HUES64 (cell line): ENCODE measurements around the gene MPST. TPM values are rescaled to one million over a fixed set of nuclear protein-coding genes. Genes with fewer than 3 reads are reported as not detected.
A peak's percentile ranks its signal among the peaks of the same experiment; 100 is the strongest.

Source experiments
- H3K27ac ChIP-seq: 2 replicates; pipeline ENCODE4 v1.7.0; 2013; ENCODE audit warnings: low read depth, low read length, inconsistent platforms
- H3K27me3 ChIP-seq: 2 replicates; pipeline ENCODE4 v1.6.1; 2013; ENCODE audit warnings: mild to moderate bottlenecking, low read length; ENCODE audit not compliant: insufficient read depth
- H3K36me3 ChIP-seq: 2 replicates; pipeline ENCODE4 v1.6.1; 2013; ENCODE audit warnings: mild to moderate bottlenecking, low read length; ENCODE audit not compliant: insufficient read depth
- H3K4me1 ChIP-seq: 2 replicates; pipeline ENCODE4 v1.6.1; 2013; ENCODE audit warnings: mild to moderate bottlenecking, low read length, moderate library complexity; ENCODE audit not compliant: insufficient read depth
- H3K4me3 ChIP-seq: 2 replicates; pipeline ENCODE4 v1.5.1; 2013; ENCODE audit warnings: mild to moderate bottlenecking, low read length, moderate library complexity
- H3K9ac ChIP-seq: 2 replicates; pipeline ENCODE4 v1.6.1; 2013; ENCODE audit warnings: mild to moderate bottlenecking, low read depth, low read length
- H3K9me3 ChIP-seq: 2 replicates; pipeline ENCODE4 v1.6.1; 2013; ENCODE audit warnings: low read depth, low read length; ENCODE audit not compliant: insufficient read depth
- WGBS: fragments of 150-250, 120-280 bp; methylation state at CpG from one replicate; pipeline ENCODE4 v1.1.7; 2013; ENCODE audit warnings: missing lambda C conversion rate; 5-methylcytosine and 5-hydroxymethylcytosine counted together
- polyA plus RNA-seq, 2 experiments: library from polyadenylated mRNA; stranded (reverse); fragments of 50-300 nt; gene quantifications; one replicate each; pipeline ENCODE4 v1.2.3, GENCODE V29; 2013

The MPST gene
- 62.1 TPM for polyA plus RNA-seq (2013, experiment 1 of 2)
- polyA plus RNA-seq (2013, experiment 2 of 2): 64.7 TPM

- peaks cover 25% of the 10 kb centered on the region for H3K36me3 ChIP-seq
- no peaks in the 10 kb centered on the region for H3K27me3 ChIP-seq
- 0 out of 2 replicates have a peak, but pooled peaks cover 4% of the 10 kb centered on the region for H3K4me1 ChIP-seq
- H3K9ac ChIP-seq: peak within 1 kb of the TSS; percentile 92
- 1% methylated on average over 107 of the region's 107 CpGs for WGBS
- H3K4me3 ChIP-seq: peak within 1 kb of the TSS; percentile 95
- H3K9me3 ChIP-seq: no peaks in the 10 kb centered on the region
- peak within 1 kb of the TSS; percentile 73 for H3K27ac ChIP-seq
Observed at GRCh38 chr22:37019309-37020191, at the start of gene MPST, which contains the start of gene TST. MPST (plus strand) TSS chr22:37019742; CDS start chr22:37019837, 95 bp downstream. TST (minus strand) TSS chr22:37019447; CDS start chr22:37018732, 715 bp downstream.

DNA sequence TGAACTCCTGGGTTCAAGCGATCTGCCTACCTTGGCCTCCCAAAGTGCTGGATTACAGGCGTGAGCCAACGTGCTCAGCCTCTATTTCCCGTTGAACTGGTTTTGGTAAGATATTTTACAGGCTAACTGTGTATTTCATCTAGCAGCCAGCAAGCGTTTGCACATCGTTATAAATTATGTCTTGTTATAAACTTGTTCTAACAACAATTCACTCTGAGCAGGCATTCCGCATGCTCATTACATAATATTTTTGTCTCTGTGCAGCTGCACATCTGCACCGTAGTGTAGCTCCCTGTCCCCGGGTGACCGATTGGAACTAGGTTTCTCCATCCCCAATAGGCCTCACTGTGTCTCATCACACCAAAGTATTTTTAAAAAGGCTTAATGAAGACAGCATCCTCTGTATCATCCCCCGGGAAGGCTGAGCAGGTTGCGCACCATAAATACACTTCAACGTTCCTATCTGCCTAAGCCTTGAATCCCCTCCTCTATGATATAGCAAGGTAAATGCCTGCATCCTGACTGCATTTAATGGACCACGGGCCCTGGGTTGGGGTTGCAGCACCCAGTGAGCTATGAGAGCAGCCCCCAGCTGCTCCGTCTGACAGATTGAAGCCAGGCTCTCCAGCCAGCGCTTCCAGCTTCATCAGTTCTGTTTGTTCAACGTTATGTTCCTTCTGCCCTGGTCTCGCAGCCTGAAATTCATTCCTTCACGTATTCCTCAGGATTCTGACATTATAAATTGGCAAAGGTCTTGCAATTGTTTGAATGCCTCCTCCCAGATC is 48.0 kb upstream of the MPST start:
- Histone ChIP-seq H3K9ac (no peak overlapping the region), H3K4me3 (no peak overlapping the region), H3K27ac (no peak overlapping the region), H3K36me3 (no peaks in the 10 kb centered on the region), H3K27me3 (no peaks in the 10 kb centered on the region), H3K9me3 (no peaks in the 10 kb centered on the region), H3K4me1 (no peaks in the 10 kb centered on the region)
- WGBS: 92% methylated on average over 19 of the region's 19 CpGs

GRCh38 chr22:36976606-36977005 is 42.9 kb upstream of the MPST start:
- Histone ChIP-seq H3K9me3 (no peaks in the 10 kb centered on the region), H3K36me3 (no peaks in the 10 kb centered on the region), H3K9ac (no peak overlapping the region), H3K4me3 (no peak overlapping the region), H3K27ac (no peak overlapping the region), H3K4me1 (0 out of 2 replicates have a peak, but pooled peaks cover 4% of the 10 kb centered on the region), H3K27me3 (peaks cover 3% of the 10 kb centered on the region; the same call in 1 of the 2 replicates)
- WGBS: 94% methylated on average over 4 of the region's 4 CpGs

DNA sequence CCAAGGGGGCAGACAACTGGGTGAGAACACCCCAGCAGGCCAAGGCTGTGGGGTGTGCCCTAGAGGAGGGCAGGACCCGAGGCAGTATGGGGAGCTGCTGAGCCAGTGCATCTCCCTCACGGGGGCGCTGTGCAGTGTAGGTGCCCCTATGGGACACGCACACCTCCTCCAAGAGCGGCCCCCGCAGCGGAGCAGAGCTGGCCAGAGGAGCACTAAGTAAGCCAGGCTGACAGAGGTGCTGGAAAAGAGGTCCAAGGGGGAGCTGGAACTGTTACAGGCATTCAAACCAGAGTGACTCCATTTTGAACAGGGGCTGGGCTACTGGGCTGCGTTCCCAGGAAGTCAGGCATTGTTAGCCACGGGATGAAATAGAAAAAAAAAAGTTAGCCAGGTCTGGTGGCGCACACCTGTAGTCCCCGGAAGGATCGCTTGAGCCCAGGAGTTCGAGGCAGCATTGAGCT is 42.1 kb upstream of the MPST start:
- Histone ChIP-seq H3K27ac (no peak overlapping the region), H3K9me3 (no peaks in the 10 kb centered on the region), H3K36me3 (no peaks in the 10 kb centered on the region), H3K4me1 (0 out of 2 replicates have a peak, but pooled peaks cover 4% of the 10 kb centered on the region), H3K27me3 (peaks cover 3% of the 10 kb centered on the region; the same call in 1 of the 2 replicates), H3K9ac (no peak overlapping the region), H3K4me3 (peak overlapping the region; percentile 45)
- WGBS: 76% methylated on average over 13 of the region's 13 CpGs

- peaks cover 3% of the 10 kb centered on the region; the same call in 1 of the 2 replicates for H3K27me3 ChIP-seq
- H3K27ac ChIP-seq: no peak overlapping the region
- WGBS: 22% methylated on average over 16 of the region's 18 CpGs
Observed at GRCh38 chr22:36977947-36978660, 41.4 kb upstream of the MPST start.

GRCh38 chr22:36979016-36979910 is 40.3 kb upstream of the MPST start:
- Histone ChIP-seq H3K36me3 (no peaks in the 10 kb centered on the region), H3K9me3 (no peaks in the 10 kb centered on the region), H3K4me1 (0 out of 2 replicates have a peak, but pooled peaks cover 4% of the 10 kb centered on the region), H3K9ac (no peak overlapping the region), H3K27me3 (peaks cover 3% of the 10 kb centered on the region; the same call in 1 of the 2 replicates), H3K4me3 (no peak overlapping the region), H3K27ac (no peak overlapping the region)
- 94% methylated on average over 13 of the region's 13 CpGs for WGBS

More at GRCh38 chr22:36977947-36978660, 41.4 kb upstream of the MPST start:
- H3K4me1 ChIP-seq: 0 out of 2 replicates have a peak, but pooled peaks cover 4% of the 10 kb centered on the region
- H3K4me3 ChIP-seq: peak overlapping the region; percentile 45
- no peaks in the 10 kb centered on the region for H3K9me3 ChIP-seq
- no peaks in the 10 kb centered on the region for H3K36me3 ChIP-seq
- no peak overlapping the region for H3K9ac ChIP-seq

DNA sequence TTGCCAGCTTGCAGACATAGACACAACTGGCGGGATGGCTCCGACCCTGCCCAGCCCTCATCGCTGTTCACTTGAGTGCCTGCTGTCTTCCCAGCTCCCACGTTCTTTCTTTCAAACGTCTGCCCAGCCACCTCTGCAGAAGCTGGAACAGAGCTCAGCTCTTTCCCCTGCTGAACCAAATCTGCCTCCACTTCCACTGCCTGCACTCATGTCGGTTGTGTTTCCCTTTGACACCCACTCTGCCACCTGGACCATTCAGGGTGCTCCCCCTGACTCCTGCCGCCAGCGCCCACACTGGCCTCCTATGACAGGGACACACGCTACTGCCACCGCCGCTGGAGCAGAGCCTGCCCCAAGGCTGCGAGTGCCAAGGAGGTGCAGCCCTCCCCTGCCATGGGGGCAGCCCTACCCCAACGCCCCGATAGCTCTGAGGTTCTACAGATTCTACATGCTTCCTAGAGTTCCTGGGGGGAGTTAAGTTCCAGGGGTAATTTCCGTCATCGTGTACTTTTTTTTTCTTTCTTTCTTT is 38.2 kb upstream of the MPST start:
- peaks cover 11% of the 10 kb centered on the region for H3K9me3 ChIP-seq
- H3K27me3 ChIP-seq: peaks cover 3% of the 10 kb centered on the region; the same call in 1 of the 2 replicates
- no peak overlapping the region for H3K27ac ChIP-seq
- H3K9ac ChIP-seq: no peak overlapping the region
- WGBS: 90% methylated on average over 14 of the region's 16 CpGs
- H3K36me3 ChIP-seq: no peaks in the 10 kb centered on the region
- H3K4me3 ChIP-seq: no peak overlapping the region
- H3K4me1 ChIP-seq: 0 out of 2 replicates have a peak, but pooled peaks cover 4% of the 10 kb centered on the region

- H3K27ac ChIP-seq: no peak overlapping the region
- no peak overlapping the region for H3K9ac ChIP-seq
- 0 out of 2 replicates have a peak, but pooled peaks cover 4% of the 10 kb centered on the region for H3K4me1 ChIP-seq
- 85% methylated on average over 4 of the region's 5 CpGs for WGBS
- H3K4me3 ChIP-seq: no peak overlapping the region
- H3K9me3 ChIP-seq: peaks cover 13% of the 10 kb centered on the region
- H3K27me3 ChIP-seq: peaks cover under 1% of the 10 kb centered on the region; the same call in 1 of the 2 replicates
- H3K36me3 ChIP-seq: no peaks in the 10 kb centered on the region
Observed at GRCh38 chr22:36982136-36982535, 37.4 kb upstream of the MPST start.

DNA sequence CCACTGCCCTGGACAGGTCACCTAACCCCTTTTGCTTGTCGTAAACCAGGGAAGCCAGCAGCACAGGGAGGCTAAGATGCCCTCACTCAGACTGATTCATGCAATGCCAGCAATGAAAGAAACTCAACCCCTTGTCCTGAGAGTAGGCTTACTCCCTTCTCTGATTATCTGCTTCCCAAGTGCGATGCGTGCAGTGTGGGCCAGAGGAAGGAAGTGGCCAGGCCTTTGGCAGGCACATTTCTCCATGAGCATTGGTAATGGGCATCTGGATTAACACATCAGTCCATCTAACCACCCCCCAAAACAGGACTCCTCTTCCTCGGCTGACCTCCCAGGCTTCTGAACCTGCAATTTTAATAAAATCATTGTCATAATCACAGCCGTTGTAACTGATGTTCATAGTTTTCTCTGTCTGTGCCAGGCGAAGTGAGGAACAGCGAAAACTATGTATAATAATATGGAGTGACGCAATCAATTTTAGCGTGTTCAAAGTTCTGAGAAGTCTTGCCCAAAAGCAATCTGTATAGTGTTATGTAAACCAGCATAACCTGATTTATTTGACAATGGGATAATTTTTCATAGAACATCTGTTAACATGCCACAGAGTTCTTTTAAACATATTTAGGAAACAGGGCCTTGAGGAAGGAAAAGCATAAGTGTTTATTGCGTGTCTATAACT is 34.2 kb upstream of the MPST start:
- WGBS: 97% methylated on average over 10 of the region's 10 CpGs
- Histone ChIP-seq H3K27me3 (no peaks in the 10 kb centered on the region; the same call in 1 of the 2 replicates), H3K9me3 (peaks cover 13% of the 10 kb centered on the region), H3K27ac (no peak overlapping the region), H3K36me3 (no peaks in the 10 kb centered on the region), H3K9ac (no peak overlapping the region), H3K4me3 (no peak overlapping the region), H3K4me1 (no peaks in the 10 kb centered on the region)
